ENCODE data around the gene SIAH3. TPM values are rescaled to one million over a fixed set of nuclear protein-coding genes. Genes with fewer than 3 reads are reported as not detected.
A peak's percentile ranks its signal among the peaks of the same experiment; 100 is the strongest.

The SIAH3 gene
- total and polyA plus RNA-seq, 3 donors from 2014 or later = 0.19 to 0.47 (median 0.36) TPM

DNA sequence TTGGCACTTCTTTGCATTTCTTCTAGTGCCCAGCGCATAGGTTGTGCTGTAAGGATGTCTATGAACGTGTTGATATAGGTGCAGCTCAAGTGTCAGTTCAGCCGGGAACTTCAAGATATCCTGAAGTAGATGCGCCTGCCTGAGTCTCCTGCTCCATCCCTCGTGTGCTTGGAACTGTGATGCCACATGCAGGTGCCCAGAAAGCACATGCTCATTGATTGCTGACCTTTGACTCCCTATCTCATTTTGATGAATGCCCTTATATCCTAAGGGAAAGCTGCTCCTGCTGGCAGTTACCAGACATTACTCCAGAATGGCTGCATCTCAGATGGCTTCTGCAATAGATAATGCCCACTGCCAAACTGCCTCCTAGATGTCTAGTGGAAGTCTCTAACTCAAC, 108.6 kb downstream of the SIAH3 start:
- intact Hi-C loops (cut with DNase I; ENCODE audit: low total_unique reads) = no loop called here
- H3K36me3 ChIP-seq (ENCODE audit: low read depth, missing control alignments) = no peaks in the 10 kb centered on the region
- no peaks in the 10 kb centered on the region for H3K9me3 ChIP-seq
- DNase-seq = no peak
- H3K4me3 ChIP-seq = no peak overlapping the region
- H3K27ac ChIP-seq = no peak overlapping the region
- 87 to 93% methylated on average over 5 of the region's 5 CpGs for WGBS, 2 donors
- H3K4me1 ChIP-seq = no peaks in the 10 kb centered on the region
- H3K27me3 ChIP-seq = no peaks in the 10 kb centered on the region
- no peak for TF ChIP-seq POLR2A (IDR thresholded peaks at IDR 0.05)
- TF ChIP-seq CTCF (IDR thresholded peaks at IDR 0.05) = no peak

DNA sequence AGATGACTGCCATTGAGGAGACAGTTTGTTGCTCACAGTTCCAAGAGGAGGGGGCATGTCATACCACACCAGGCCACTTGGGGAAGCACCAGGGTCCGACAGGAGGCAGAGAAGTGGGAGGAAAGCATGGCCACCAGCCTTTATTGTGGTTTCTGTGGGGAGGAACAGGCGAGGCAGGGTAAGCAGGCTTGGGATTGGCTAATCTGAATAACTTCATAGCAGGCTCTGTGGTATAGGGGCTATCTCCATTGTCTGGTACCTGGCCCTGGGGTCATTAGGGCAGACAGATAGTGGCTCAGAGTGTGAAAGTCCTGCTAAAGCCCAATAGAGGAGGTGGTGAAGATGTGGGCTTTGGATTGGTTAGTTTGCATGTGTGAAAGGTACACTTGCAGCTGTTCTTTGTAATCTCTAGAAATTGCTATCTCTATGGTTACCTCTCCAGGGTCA, 114.0 kb downstream of the SIAH3 start:
- Histone ChIP-seq H3K36me3 (ENCODE audit: low read depth, missing control alignments) (no peaks in the 10 kb centered on the region), H3K27me3 (no peaks in the 10 kb centered on the region), H3K27ac (no peak overlapping the region), H3K4me1 (no peaks in the 10 kb centered on the region), H3K9me3 (no peaks in the 10 kb centered on the region), H3K4me3 (no peak overlapping the region)
- TF ChIP-seq CTCF (IDR thresholded peaks at IDR 0.05) = peak in 1 of 3 experiments; percentile 17
- TF ChIP-seq POLR2A (IDR thresholded peaks at IDR 0.05) = no peak
- no peak for DNase-seq
- intact Hi-C loops (cut with DNase I; ENCODE audit: low total_unique reads) = no loop called here
- 69 to 74% methylated on average over 2 of the region's 2 CpGs for WGBS, 2 donors

DNA sequence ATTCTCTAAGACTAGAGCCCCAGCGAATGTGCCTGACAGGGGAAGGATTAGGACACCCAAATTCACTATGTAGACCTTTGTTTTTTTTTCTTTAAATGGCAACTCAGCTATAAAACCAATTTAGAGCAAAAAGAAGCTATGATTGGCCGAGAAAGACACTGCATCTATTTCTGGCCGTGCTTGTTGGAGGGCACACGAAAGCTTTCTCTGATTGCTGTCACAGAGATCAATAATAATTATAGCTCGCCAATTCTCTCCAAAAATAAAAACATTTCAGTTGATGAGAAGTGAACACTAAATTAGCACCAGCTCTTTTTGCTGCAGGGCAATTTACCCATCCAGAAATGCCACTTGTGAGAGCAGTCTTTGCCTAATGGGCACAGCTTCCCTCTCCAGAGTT, 118.2 kb downstream of the SIAH3 start:
- Histone ChIP-seq H3K4me3 (no peak overlapping the region), H3K4me1 (no peaks in the 10 kb centered on the region), H3K36me3 (ENCODE audit: low read depth, missing control alignments) (no peaks in the 10 kb centered on the region), H3K27ac (no peak overlapping the region), H3K27me3 (no peaks in the 10 kb centered on the region), H3K9me3 (no peaks in the 10 kb centered on the region)
- no peak for DNase-seq
- intact Hi-C loops (cut with DNase I; ENCODE audit: low total_unique reads) = no loop called here
- TF ChIP-seq CTCF (IDR thresholded peaks at IDR 0.05) (no peak), POLR2A (IDR thresholded peaks at IDR 0.05) (no peak)
- WGBS, 2 donors = 86 to 87% methylated on average over 5 of the region's 5 CpGs

GRCh38 chr13:45732916-45733315, 118.6 kb downstream of the SIAH3 start:
- intact Hi-C loops (cut with DNase I; ENCODE audit: low total_unique reads) = no loop called here
- no peak for DNase-seq
- WGBS, 2 donors = 52 to 55% methylated on average over 5 of the region's 5 CpGs
- TF ChIP-seq POLR2A (IDR thresholded peaks at IDR 0.05) (no peak), CTCF (IDR thresholded peaks at IDR 0.05) (no peak)
- H3K36me3 ChIP-seq (ENCODE audit: low read depth, missing control alignments) = no peaks in the 10 kb centered on the region
- H3K27me3 ChIP-seq = no peaks in the 10 kb centered on the region
- no peaks in the 10 kb centered on the region for H3K9me3 ChIP-seq
- no peaks in the 10 kb centered on the region for H3K4me1 ChIP-seq
- no peak overlapping the region for H3K27ac ChIP-seq
- H3K4me3 ChIP-seq = no peak overlapping the region

GRCh38 chr13:45731455-45731854, 120.1 kb downstream of the SIAH3 start:
- Histone ChIP-seq H3K4me3 (no peak overlapping the region), H3K4me1 (no peaks in the 10 kb centered on the region), H3K36me3 (ENCODE audit: low read depth, missing control alignments) (no peaks in the 10 kb centered on the region), H3K9me3 (no peaks in the 10 kb centered on the region), H3K27ac (no peak overlapping the region), H3K27me3 (no peaks in the 10 kb centered on the region)
- TF ChIP-seq CTCF (IDR thresholded peaks at IDR 0.05) = no peak
- TF ChIP-seq POLR2A (IDR thresholded peaks at IDR 0.05) = no peak
- intact Hi-C loops (cut with DNase I; ENCODE audit: low total_unique reads) = no loop called here
- DNase-seq = no peak
- 82 to 83% methylated on average over 3 of the region's 3 CpGs for WGBS, 2 donors
